GM21723 (cell line): ENCODE measurements around the gene ACAD8.

Experiments used
- ATAC-seq: cut with Tn5 transposase; IDR thresholded peaks from one replicate; pipeline ENCODE4 v1.9.1; 2021; ENCODE audit warnings: mild to moderate bottlenecking, moderate library complexity; ENCODE audit not compliant: unreplicated experiment

The ACAD8 gene

GRCh38 chr11:134253188-134253993 lies at the start of gene ACAD8, which contains the start of gene THYN1:
TSS of gene ACAD8 (plus strand) at chr11:134253568. CDS start at chr11:134253601, 33 bp downstream.
TSS of gene THYN1 (minus strand) at chr11:134253352. CDS start at chr11:134252882, 470 bp downstream.
- ATAC-seq: peak; percentile 99

GRCh38 chr11:134205729-134206128 lies 47.6 kb upstream of the ACAD8 start:
- no peak for ATAC-seq

- no peak for ATAC-seq
Observed at GRCh38 chr11:134206185-134206584, 47.2 kb upstream of the ACAD8 start.

- no peak for ATAC-seq
Observed at GRCh38 chr11:134207538-134208239, 45.7 kb upstream of the ACAD8 start.

- no peak for ATAC-seq
Observed at GRCh38 chr11:134215836-134216235, 37.5 kb upstream of the ACAD8 start.

GRCh38 chr11:134216816-134217215 lies 36.6 kb upstream of the ACAD8 start:
- ATAC-seq: no peak

- ATAC-seq: no peak
Observed at GRCh38 chr11:134223121-134223520, 30.2 kb upstream of the ACAD8 start.

- peak; percentile 76 for ATAC-seq
Observed at GRCh38 chr11:134223836-134224709, 29.3 kb upstream of the ACAD8 start, which contains the start of the genes NCAPD3 and VPS26B. TSS of gene NCAPD3 (minus strand) at chr11:134223967. CDS start at chr11:134223926, 41 bp downstream. TSS of gene VPS26B (plus strand) at chr11:134224671. CDS start at chr11:134225123, 452 bp downstream.

- ATAC-seq: peak; percentile 25
Observed at GRCh38 chr11:134224710-134225664, 28.4 kb upstream of the ACAD8 start.

- ATAC-seq: no peak
Observed at GRCh38 chr11:134226806-134227325, 26.5 kb upstream of the ACAD8 start.

GRCh38 chr11:134228625-134229024 lies 24.7 kb upstream of the ACAD8 start:
- peak; percentile 57 for ATAC-seq

- no peak for ATAC-seq
Observed at GRCh38 chr11:134229126-134229790, 24.1 kb upstream of the ACAD8 start.

GRCh38 chr11:134230339-134230738 lies 23.0 kb upstream of the ACAD8 start:
- no peak for ATAC-seq

- ATAC-seq: no peak
Observed at GRCh38 chr11:134231958-134232659, 21.3 kb upstream of the ACAD8 start.

GRCh38 chr11:134233729-134234179 lies 19.6 kb upstream of the ACAD8 start:
- ATAC-seq: no peak

- ATAC-seq: no peak
Observed at GRCh38 chr11:134235399-134235798, 18.0 kb upstream of the ACAD8 start.

- no peak for ATAC-seq
Observed at GRCh38 chr11:134236834-134237556, 16.4 kb upstream of the ACAD8 start.

GRCh38 chr11:134237557-134237922 lies 15.8 kb upstream of the ACAD8 start:
- ATAC-seq: no peak
